DLD1 (cell line): Measurements from ENCODE around the gene CDKAL1.
"Not testable (repeated sequence)": the region's sequence is repeated elsewhere in the genome, so short reads cannot be mapped to it uniquely, and the experiment has no call there.

Experiments
- in situ Hi-C: cut with HindIII; loops from 2 replicates; pipeline ENCODE4 v1.10.0; 2017; ENCODE audit warnings: low sequenced_read_pairs

The CDKAL1 gene

GRCh38 chr6:21219856-21220255 is 685.6 kb downstream of the CDKAL1 start:
- in situ Hi-C loops: no loop called here

- in situ Hi-C loops: no loop called here
These were observed 686.2 kb downstream of the CDKAL1 start for GRCh38 chr6:21220271-21220987.

- in situ Hi-C loops: no loop called here
These were observed 688.4 kb downstream of the CDKAL1 start for GRCh38 chr6:21222656-21223055.

- in situ Hi-C loops: no loop called here
These were observed 691.7 kb downstream of the CDKAL1 start for GRCh38 chr6:21225912-21226311.

GRCh38 chr6:21227486-21227885 is 693.2 kb downstream of the CDKAL1 start:
- in situ Hi-C loops: no loop called here

- in situ Hi-C loops: no loop called here
These were observed 694.2 kb downstream of the CDKAL1 start for GRCh38 chr6:21228411-21228810.

- in situ Hi-C loops: no loop called here
These were observed 694.7 kb downstream of the CDKAL1 start for GRCh38 chr6:21228876-21229460.

GRCh38 chr6:21230536-21230935 is 696.3 kb downstream of the CDKAL1 start:
- in situ Hi-C loops: no loop called here

GRCh38 chr6:21235162-21235561 is 700.9 kb downstream of the CDKAL1 start:
- in situ Hi-C loops: no loop called here

- in situ Hi-C loops: no loop called here
These were observed 704.0 kb downstream of the CDKAL1 start for GRCh38 chr6:21238208-21238607.

GRCh38 chr6:21240709-21241108 is 706.5 kb downstream of the CDKAL1 start:
- in situ Hi-C loops: no loop called here

- in situ Hi-C loops: no loop called here
These were observed 707.2 kb downstream of the CDKAL1 start for GRCh38 chr6:21241231-21242130.

GRCh38 chr6:21244897-21245470 is 710.7 kb downstream of the CDKAL1 start:
- in situ Hi-C loops: no loop called here

GRCh38 chr6:21245488-21245887 is 711.2 kb downstream of the CDKAL1 start:
- in situ Hi-C loops: no loop called here

GRCh38 chr6:21246075-21246474 is 711.8 kb downstream of the CDKAL1 start:
- in situ Hi-C loops: no loop called here

- in situ Hi-C loops: not testable (repeated sequence)
These were observed 720.2 kb downstream of the CDKAL1 start for GRCh38 chr6:21254460-21254859.

- in situ Hi-C loops: no loop called here
These were observed 721.9 kb downstream of the CDKAL1 start for GRCh38 chr6:21256197-21256596.

- in situ Hi-C loops: no loop called here
These were observed 722.9 kb downstream of the CDKAL1 start for GRCh38 chr6:21257125-21257524.

GRCh38 chr6:21258665-21259064 is 724.4 kb downstream of the CDKAL1 start:
- in situ Hi-C loops: no loop called here

GRCh38 chr6:21259660-21260059 is 725.4 kb downstream of the CDKAL1 start:
- in situ Hi-C loops: no loop called here

GRCh38 chr6:21262504-21262903 is 728.2 kb downstream of the CDKAL1 start:
- in situ Hi-C loops: no loop called here
